Measurements from ENCODE around the gene GUSB. TPM values are rescaled to one million over a fixed set of nuclear protein-coding genes. Genes with fewer than 3 reads are reported as not detected.

GUSB gene
- total RNA-seq, 1 donor from 2014 or later, result 31.9 TPM

DNA sequence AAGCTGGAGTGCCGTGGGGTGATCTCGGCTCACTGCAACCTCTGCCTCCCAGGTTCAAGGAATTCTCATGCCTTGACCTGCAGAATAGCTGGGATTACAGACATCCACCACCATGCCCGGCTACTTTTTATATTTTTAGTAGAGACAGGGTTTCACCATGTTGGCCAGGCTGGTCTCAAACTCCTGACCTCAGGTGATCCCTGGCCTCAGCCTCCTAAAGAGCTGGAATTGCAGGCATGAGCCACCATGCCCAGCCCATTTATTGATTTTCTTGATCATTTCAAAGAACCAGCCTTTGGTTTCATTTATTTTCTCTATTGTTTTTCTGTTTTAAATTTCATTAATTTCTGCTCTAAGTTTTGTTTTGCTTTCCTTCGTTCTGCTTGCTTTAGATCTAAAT lies 50.3 kb downstream of the GUSB start:
- DNase-seq (ENCODE audit: low read depth, low spot score), result no peak

DNA sequence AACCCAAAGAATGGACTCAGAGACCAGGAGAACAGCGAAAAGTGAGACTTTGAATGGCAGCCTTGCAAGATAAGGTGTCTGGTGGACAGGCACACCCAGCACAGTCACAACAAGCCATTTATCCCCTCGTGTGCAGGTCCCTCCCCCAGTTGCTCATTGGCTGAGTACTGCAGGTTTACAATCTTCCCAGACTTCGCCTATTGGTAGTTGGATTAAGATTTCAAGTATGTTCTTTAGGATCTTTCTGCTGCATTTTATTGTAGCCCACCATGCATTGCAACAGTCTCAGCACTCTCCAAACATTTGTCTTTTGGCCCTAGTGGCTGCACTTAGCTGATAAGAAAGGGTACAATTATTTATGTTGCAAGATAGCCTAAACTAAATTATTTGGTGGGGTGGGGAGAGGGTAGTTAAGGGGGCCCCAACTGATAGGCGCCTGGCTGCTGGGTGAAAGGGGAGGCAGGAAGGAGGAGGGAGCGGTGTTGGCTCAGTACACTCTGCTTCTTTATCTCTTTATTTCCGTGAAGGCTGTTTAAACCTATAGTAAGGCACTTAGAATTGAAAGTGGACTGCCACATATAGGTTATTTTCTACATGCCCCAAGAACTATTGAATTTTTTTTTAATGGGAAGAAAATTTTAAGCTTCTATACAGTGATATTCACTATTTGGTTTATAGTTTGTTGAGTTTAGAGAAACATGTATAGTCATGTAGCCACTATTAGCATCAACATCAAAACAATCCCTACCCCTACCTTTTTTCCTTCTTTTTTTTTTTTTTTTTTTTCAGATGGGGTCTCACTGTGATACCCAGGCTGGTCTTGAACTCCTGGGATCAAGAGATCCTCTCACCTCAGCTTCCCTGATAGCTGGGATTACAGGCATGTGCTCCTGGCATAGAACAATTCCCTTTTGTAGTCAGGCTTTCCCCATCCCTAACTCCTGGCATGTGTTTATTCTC lies 54.2 kb downstream of the GUSB start:
- DNase-seq (ENCODE audit: low read depth, low spot score), result no peak

DNA sequence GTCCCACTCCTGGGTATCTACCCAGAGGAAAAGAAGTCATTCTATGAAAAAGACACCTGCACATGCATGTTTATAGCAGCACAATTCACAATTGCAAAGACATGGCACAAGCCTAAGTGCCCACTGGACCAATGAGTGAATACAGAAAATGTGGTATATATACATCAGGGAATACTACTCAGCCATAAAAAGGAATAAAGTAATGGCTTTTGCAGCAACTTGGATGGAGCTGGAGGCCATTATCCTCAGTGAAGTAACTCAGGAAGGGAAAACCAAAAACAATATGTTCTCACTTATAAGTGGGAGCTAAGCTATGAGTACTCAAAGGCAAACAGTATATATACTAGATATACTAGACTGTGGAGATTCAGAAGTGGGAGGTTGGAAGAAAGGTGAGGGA lies 55.4 kb downstream of the GUSB start:
- DNase-seq (ENCODE audit: low read depth, low spot score), result no peak

DNA sequence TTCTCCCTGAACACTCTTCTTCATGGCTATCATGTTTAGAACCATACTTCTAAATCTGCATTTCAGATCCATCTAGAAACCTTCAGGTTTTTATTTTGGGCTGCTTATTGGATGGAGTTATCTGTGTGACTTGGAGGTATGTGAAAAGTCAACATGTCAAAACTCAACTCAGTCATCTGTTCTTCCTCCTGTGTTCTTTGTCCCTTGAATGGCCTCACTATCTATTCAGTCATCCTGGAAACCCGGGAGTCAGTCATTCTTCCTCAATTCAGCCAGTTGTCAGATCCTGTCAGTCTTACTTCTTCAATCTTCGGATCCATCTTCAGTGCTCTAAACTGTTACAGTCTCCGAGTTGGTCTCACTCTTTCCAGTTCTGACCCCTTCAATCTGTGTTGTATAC lies 57.0 kb downstream of the GUSB start:
- no peak for DNase-seq (ENCODE audit: low read depth, low spot score)

DNA sequence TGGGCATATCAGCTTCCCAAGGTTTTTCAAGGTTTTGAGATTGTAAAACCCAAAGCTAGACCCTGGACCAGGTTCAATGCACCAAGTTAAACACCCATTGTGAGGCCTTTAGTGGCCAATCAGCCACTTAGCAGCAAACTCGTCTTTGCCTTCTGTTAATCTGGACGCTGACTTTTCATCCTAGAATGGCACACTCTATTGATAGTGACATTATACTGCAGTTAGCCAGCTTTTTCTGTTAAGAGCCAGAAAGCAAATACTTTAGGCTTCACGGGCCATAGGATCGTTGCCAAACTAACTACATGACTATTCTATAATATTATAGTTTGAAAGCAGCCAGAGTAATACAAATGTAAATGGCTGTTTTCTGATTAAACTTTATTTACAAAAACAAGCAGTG lies 57.8 kb downstream of the GUSB start:
- DNase-seq (ENCODE audit: low read depth, low spot score), result no peak

DNA sequence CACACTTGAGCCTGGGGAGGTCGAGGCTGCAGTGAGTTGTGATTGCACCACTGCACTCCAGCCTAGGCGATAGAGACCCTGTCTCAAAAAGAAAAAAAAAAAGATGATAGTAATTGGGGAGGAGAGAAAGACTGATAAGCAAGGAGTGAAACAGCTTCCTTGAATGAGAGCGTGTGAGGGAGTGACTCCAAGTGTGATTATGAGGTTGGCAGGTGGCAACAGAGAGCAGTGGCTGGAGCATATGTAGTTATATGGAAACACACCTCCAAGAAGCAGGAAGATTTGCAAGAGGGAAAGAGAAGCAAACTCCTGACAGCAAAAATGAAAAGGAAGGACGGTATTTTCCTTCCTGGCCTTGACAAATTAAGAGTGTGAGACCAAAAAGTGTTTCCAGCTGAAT lies 58.7 kb downstream of the GUSB start:
- no peak for DNase-seq (ENCODE audit: low read depth, low spot score)

DNA sequence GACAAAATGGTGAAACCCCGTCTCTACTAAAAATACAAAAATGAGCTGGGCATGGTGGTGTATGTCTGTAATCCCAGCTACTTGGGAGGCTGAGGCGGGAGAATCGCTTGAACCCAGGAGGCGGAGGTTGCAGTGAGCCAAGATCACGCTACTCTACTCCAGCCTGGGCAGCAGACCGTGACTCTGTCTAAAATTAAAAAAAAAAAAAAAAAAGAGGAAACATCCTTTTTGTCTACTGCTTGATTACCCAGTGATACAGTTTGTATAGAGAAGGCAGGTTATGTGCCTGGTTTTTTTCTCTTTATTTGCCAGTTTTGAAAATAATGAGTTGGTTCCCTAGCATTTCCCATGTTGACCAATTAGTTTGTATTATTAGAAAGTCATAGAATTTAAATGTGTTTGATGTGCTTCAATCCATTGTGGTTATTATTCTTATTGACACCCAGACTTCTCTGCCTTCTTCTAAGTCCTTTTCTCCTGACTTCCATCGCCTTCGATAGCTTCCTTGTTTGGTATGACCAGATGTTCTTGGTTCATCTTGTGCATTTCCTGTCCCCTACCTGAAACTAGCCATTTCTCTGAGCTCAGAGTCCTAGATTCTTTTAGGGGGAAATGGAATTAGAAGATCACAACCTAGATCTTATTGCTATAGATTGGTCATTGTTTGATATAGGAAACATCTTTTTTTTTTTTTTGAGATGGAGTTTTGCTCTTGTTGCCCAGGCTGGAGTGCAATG lies 65.9 kb downstream of the GUSB start:
- DNase-seq (ENCODE audit: low read depth, low spot score), result no peak

DNA sequence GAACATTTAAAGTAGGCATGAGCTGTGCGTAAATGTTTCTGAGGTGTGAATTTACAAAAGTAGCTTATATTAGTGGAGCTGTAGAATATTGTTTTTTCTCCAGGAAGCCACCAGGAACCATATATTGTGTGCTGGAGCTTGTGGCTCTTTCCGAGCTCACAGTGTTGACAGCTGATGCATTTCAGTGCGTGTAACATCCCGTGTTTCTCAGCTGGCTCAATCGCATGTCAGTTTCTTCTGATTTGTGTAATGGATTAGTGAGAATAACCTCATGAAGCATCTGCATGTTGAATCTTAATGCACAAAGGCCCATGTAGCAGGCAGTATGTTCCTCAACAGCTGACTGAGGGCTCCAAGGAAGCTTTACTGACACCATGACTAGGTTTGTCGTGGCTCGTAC lies 69.8 kb downstream of the GUSB start:
- no peak for DNase-seq (ENCODE audit: low read depth, low spot score)

Other genes starting within 250 kb of the GUSB start
- 20.4 and 25.4 TPM in 2 replicates for gene VKORC1L1, start 109.1 kb downstream of the GUSB start, total RNA-seq
- 61.8 and 69.8 TPM in 2 replicates for gene ASL, start 93.6 kb upstream of the GUSB start, total RNA-seq
- 33.0 and 37.7 TPM in 2 replicates for gene CRCP, start 132.6 kb upstream of the GUSB start, total RNA-seq
- 31.7 and 56.7 TPM in 2 replicates for gene TPST1, start 223.1 kb upstream of the GUSB start, total RNA-seq